HepG2 (cell line): ENCODE measurements around the gene CNOT10. TPM values are rescaled to one million over a fixed set of nuclear protein-coding genes. Genes with fewer than 3 reads are reported as not detected.
A peak's percentile ranks its signal among the peaks of the same experiment; 100 is the strongest.

Experiments used
- ARID2 ChIP-seq: sonication (generic); formaldehyde crosslinking; IDR thresholded peaks from 2 replicates; pipeline ENCODE4 v1.8.1; 2022; ENCODE audit warnings: mild to moderate bottlenecking, missing genetic modification reagents, borderline replicate concordance
- ASH2L ChIP-seq: fragments of 300-600, 200-600 bp; sonication (generic); IDR thresholded peaks from 2 replicates; pipeline ENCODE4 v1.7.0; 2017; ENCODE audit warnings: low read depth, mild to moderate bottlenecking, moderate library complexity, mixed read lengths, low read length; ENCODE audit not compliant: insufficient read length
- ETV5 ChIP-seq: IDR thresholded peaks from 2 replicates; pipeline ENCODE4 v1.6.1; 2018; ENCODE audit warnings: missing biosample characterization, missing genetic modification reagents, inconsistent platforms, borderline replicate concordance
- NFE2 ChIP-seq: sonication (generic); formaldehyde crosslinking; IDR thresholded peaks from 2 replicates; pipeline ENCODE4 v1.4.0; 2020; ENCODE audit warnings: missing genetic modification reagents
- RERE ChIP-seq: IDR thresholded peaks from 2 replicates; pipeline ENCODE4 v1.6.1; 2016; ENCODE audit warnings: low read depth, missing genetic modification reagents, missing compliant biosample characterization
- ZFAT ChIP-seq: sonication (generic); formaldehyde crosslinking; conservative IDR thresholded peaks from 2 replicates; pipeline ENCODE4 v1.8.1; 2023; ENCODE audit warnings: missing genetic modification reagents, inconsistent platforms
- polyA plus RNA-seq, 8 experiments: library from polyadenylated mRNA; depleted of rRNA in 3 of 8; stranded (reverse) in 7 of 8; unstranded in 1 of 8; fragments of >200 nt; fragmentation: Illumina TruSeq in 4 of 8; extraction: Trizol in 4 of 8; gene quantifications; 2 replicates each; pipeline versions ENCODE4 v1.2.1 to v1.2.3, GENCODE V29; 2011 to 2016; ENCODE audit warnings: low read depth in 4 of 8, missing spikeins in 1 of 8, mixed read lengths in 1 of 8; ENCODE audit not compliant: insufficient read depth in 1 of 8
- total RNA-seq, 5 experiments: library from RNA; depleted of rRNA; stranded (reverse); fragments of >200 nt; fragmentation: Illumina TruSeq; extraction: Trizol; gene quantifications; 2 replicates each; pipeline ENCODE4 v1.2.3, GENCODE V29; 2016; ENCODE audit warnings: low read depth in 1 of 5
- TF ChIP-seq, protein P1 (sequence below): IDR thresholded peaks from 2 replicates; pipeline ENCODE4 v1.4.0; 2020; ENCODE audit warnings: mild to moderate bottlenecking, missing genetic modification reagents
- TF ChIP-seq, protein P2 (sequence below), 2 experiments: sonication (generic) in 1 of 2; formaldehyde crosslinking in 1 of 2; IDR thresholded peaks; 2 replicates each; pipeline versions ENCODE4 v1.5.1 to v1.6.1; 2011 to 2020; ENCODE audit warnings: borderline replicate concordance in 1 of 2, low read depth in 1 of 2, low read length in 1 of 2, mild to moderate bottlenecking in 1 of 2, missing genetic modification reagents in 1 of 2, moderate library complexity in 1 of 2
- TF ChIP-seq, protein P3 (sequence below): sonication (generic); formaldehyde crosslinking; IDR thresholded peaks from 2 replicates; pipeline ENCODE4 v1.8.0; 2022; ENCODE audit warnings: missing genetic modification reagents, mild to moderate bottlenecking, moderate library complexity, borderline replicate concordance
- TF ChIP-seq, protein P4 (sequence below): sonication (generic); formaldehyde crosslinking; IDR thresholded peaks from 2 replicates; pipeline ENCODE4 v1.5.0; 2020; ENCODE audit warnings: missing genetic modification reagents

CNOT10 gene
- total and polyA plus RNA-seq, 2 of the 13 experiments (the other 11 are each of a cell fraction or from before 2014, with no cell fraction given) = 21.2 to 34.1 TPM

DNA sequence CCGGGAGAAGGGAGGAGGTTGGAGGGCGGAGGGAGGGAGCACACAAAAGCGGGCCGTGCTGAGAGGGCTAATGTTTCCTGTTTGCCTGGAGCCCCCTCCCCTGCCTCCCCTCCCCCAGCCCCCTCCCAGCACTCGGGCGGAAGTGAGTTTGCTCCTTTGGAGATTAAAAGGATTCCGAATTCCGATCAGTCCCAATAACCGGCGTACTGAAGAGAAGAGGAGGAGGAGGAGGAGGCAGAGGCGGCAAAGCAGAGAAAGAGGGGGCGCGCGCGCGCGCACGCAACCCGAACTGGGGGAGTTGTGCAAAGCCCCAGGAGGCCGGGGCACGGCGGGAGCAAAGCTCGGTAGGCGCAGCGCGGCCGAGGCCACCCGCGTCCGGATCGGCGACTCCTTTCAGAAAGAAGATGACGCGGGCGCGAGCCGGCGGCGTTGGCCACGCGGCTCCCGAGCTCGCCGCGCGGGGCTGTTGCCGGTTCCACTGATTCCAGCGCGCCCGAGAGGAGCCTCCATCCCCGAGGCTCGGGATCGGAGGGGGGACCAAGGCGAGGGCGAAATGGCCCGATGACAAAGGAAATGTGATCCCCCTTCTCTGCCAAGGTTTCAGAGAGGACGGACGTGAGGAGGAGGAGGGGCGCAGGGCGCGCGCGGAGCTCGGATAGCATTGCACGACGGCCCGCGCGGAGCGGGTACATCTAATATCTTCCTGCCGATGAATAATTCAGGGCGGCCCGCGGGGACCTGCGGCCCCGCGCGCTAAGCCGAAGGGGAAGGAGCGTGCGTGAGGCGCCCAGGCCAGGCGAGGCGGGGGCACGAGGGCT is 131.7 kb downstream of the CNOT10 start (continued):
- TF ChIP-seq, protein P1, sequence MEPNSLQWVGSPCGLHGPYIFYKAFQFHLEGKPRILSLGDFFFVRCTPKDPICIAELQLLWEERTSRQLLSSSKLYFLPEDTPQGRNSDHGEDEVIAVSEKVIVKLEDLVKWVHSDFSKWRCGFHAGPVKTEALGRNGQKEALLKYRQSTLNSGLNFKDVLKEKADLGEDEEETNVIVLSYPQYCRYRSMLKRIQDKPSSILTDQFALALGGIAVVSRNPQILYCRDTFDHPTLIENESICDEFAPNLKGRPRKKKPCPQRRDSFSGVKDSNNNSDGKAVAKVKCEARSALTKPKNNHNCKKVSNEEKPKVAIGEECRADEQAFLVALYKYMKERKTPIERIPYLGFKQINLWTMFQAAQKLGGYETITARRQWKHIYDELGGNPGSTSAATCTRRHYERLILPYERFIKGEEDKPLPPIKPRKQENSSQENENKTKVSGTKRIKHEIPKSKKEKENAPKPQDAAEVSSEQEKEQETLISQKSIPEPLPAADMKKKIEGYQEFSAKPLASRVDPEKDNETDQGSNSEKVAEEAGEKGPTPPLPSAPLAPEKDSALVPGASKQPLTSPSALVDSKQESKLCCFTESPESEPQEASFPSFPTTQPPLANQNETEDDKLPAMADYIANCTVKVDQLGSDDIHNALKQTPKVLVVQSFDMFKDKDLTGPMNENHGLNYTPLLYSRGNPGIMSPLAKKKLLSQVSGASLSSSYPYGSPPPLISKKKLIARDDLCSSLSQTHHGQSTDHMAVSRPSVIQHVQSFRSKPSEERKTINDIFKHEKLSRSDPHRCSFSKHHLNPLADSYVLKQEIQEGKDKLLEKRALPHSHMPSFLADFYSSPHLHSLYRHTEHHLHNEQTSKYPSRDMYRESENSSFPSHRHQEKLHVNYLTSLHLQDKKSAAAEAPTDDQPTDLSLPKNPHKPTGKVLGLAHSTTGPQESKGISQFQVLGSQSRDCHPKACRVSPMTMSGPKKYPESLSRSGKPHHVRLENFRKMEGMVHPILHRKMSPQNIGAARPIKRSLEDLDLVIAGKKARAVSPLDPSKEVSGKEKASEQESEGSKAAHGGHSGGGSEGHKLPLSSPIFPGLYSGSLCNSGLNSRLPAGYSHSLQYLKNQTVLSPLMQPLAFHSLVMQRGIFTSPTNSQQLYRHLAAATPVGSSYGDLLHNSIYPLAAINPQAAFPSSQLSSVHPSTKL = peak; percentile 66
- TF ChIP-seq, protein P2, sequence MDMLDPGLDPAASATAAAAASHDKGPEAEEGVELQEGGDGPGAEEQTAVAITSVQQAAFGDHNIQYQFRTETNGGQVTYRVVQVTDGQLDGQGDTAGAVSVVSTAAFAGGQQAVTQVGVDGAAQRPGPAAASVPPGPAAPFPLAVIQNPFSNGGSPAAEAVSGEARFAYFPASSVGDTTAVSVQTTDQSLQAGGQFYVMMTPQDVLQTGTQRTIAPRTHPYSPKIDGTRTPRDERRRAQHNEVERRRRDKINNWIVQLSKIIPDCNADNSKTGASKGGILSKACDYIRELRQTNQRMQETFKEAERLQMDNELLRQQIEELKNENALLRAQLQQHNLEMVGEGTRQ (IDR thresholded peaks at IDR 0.05; ENCODE audit: low read depth, low read length) = no peak
- TF ChIP-seq, protein P2 (CRISPR knock-in tag; IDR thresholded peaks at IDR 0.05; ENCODE audit: borderline replicate concordance) = peak; percentile 41; the same call in 1 of the 2 replicates
- TF ChIP-seq ASH2L (peak; percentile 75), NFE2 (no peak), RERE (CRISPR knock-in tag) (peak; percentile 20; the same call in 1 of the 2 replicates), ARID2 (no peak), ZFAT (CRISPR knock-in tag) (no peak), ETV5 (CRISPR knock-in tag) (peak; percentile 85)
- TF ChIP-seq, protein P3, sequence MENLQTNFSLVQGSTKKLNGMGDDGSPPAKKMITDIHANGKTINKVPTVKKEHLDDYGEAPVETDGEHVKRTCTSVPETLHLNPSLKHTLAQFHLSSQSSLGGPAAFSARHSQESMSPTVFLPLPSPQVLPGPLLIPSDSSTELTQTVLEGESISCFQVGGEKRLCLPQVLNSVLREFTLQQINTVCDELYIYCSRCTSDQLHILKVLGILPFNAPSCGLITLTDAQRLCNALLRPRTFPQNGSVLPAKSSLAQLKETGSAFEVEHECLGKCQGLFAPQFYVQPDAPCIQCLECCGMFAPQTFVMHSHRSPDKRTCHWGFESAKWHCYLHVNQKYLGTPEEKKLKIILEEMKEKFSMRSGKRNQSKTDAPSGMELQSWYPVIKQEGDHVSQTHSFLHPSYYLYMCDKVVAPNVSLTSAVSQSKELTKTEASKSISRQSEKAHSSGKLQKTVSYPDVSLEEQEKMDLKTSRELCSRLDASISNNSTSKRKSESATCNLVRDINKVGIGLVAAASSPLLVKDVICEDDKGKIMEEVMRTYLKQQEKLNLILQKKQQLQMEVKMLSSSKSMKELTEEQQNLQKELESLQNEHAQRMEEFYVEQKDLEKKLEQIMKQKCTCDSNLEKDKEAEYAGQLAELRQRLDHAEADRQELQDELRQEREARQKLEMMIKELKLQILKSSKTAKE (CRISPR knock-in tag) = peak; percentile 50; the same call in 1 of the 2 replicates
- TF ChIP-seq, protein P4, sequence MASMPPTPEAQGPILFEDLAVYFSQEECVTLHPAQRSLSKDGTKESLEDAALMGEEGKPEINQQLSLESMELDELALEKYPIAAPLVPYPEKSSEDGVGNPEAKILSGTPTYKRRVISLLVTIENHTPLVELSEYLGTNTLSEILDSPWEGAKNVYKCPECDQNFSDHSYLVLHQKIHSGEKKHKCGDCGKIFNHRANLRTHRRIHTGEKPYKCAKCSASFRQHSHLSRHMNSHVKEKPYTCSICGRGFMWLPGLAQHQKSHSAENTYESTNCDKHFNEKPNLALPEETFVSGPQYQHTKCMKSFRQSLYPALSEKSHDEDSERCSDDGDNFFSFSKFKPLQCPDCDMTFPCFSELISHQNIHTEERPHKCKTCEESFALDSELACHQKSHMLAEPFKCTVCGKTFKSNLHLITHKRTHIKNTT (CRISPR knock-in tag) = no peak
